Kidney (tissue), 14 donors: ENCODE measurements around the gene VAV2. TPM values are rescaled to one million over a fixed set of nuclear protein-coding genes. Genes with fewer than 3 reads are reported as not detected.
A peak's percentile ranks its signal among the peaks of the same experiment; 100 is the strongest.

Source experiments
- DNase-seq, 5 donors: peaks; one replicate each; pipeline ENCODE4 v3.0.0-alpha.2; 2013 to 2020
- FAIRE-seq: peaks from 2 replicates; lab custom pipeline; 2012; peaks lifted over from hg19 to GRCh38; lab: Jason Lieb, UNC
- H3K27ac ChIP-seq, 2 donors: one replicate each; pipeline ENCODE4 v1.7.0; 2013; ENCODE audit warnings: low read depth in 2 of 2, low read length in 2 of 2, inconsistent platforms in 1 of 2
- H3K27me3 ChIP-seq: one replicate; pipeline ENCODE4 v1.7.1; 2013; ENCODE audit warnings: low read length, inconsistent platforms; ENCODE audit not compliant: control insufficient read depth, insufficient read depth
- H3K36me3 ChIP-seq, 3 donors: one replicate each; pipeline versions ENCODE4 v1.7.0 to v1.7.1; 2013; ENCODE audit warnings: low read length in 3 of 3, control low read depth in 1 of 3, inconsistent platforms in 1 of 3; ENCODE audit not compliant: insufficient read depth in 3 of 3, control insufficient read depth in 2 of 3
- H3K4me1 ChIP-seq, 3 donors: one replicate each; pipeline versions ENCODE4 v1.7.0 to v1.7.1; 2013; ENCODE audit warnings: low read length in 3 of 3, inconsistent platforms in 1 of 3, low read depth in 1 of 3; ENCODE audit not compliant: control insufficient read depth in 2 of 3, insufficient read depth in 2 of 3
- H3K4me3 ChIP-seq, 3 donors: one replicate each; pipeline versions ENCODE4 v1.7.0 to v1.8.1; 2013; ENCODE audit warnings: low read length in 3 of 3, control low read depth in 1 of 3, inconsistent platforms in 1 of 3
- H3K9ac ChIP-seq, 3 donors: one replicate each; pipeline versions ENCODE4 v1.7.0 to v1.7.1; 2013; ENCODE audit warnings: low read length in 3 of 3, control low read depth in 1 of 3, inconsistent platforms in 1 of 3
- H3K9me3 ChIP-seq, 3 donors: one replicate each; pipeline versions ENCODE4 v1.7.0 to v1.7.1; 2013; ENCODE audit warnings: low read length in 3 of 3, control low read depth in 1 of 3, inconsistent platforms in 1 of 3; ENCODE audit not compliant: control insufficient read depth in 2 of 3, insufficient read depth in 1 of 3
- CTCF ChIP-seq: IDR thresholded peaks from 3 replicates; pipeline ENCODE4 v1.5.1; 2012; ENCODE audit warnings: mild to moderate bottlenecking, moderate library complexity, borderline replicate concordance; ENCODE audit not compliant: insufficient read depth; ENCODE audit errors: extremely low read depth
- intact Hi-C: fragments of 100-400 bp; cut with DNase I; formaldehyde crosslinking; loops from one replicate; pipeline ENCODE4 v1.11.1; 2022
- polyA plus RNA-seq: library from polyadenylated mRNA; stranded (reverse); fragments of 350-450 nt; fragmentation: Illumina TruSeq; extraction: RNeasy Lipid Tissue Mini Kit (QIAGEN cat#74804); gene quantifications from one replicate; pipeline ENCODE4 v1.2.3, GENCODE V29; 2014; ENCODE audit warnings: low read depth, low replicate concordance; ENCODE audit not compliant: insufficient read depth
- total RNA-seq: library from RNA; stranded (reverse); fragmentation: NEBNext Ultra II Directional; extraction: Animal tissue kit (Norgen Biotek cat#: 25700); gene quantifications from one replicate; pipeline ENCODE4 v1.2.1, GENCODE V29; 2021
- donor health status: control.
- donor health status: control.
- donor health status: control.
- donor health status: control.
- donor health status: control.
- donor health status: DM: yes; HTN: yes; CAD: no.
- donor health status: Normal renal cell carcinoma (clear cell type).

Gene VAV2
- total and polyA plus RNA-seq, 2 donors from 2014 or later: 22.3 to 47.1 TPM

- peak in 3 of 5 donors; percentile 53 to 92 (median 54) for DNase-seq
- H3K9me3 ChIP-seq: no peaks in the 10 kb centered on the region
- no peak for FAIRE-seq
- H3K4me3 ChIP-seq: no peak overlapping the region
- H3K36me3 ChIP-seq: no peaks in the 10 kb centered on the region
- peaks cover 0 to 49% (median 30%) of the 10 kb centered on the region in 3 donors for H3K4me1 ChIP-seq
- intact Hi-C loops: no loop called here
- H3K27me3 ChIP-seq: no peaks in the 10 kb centered on the region
- no peak for TF ChIP-seq CTCF
- peak overlapping the region; percentile 55 to 82 for H3K27ac ChIP-seq
- H3K9ac ChIP-seq: peak overlapping the region in 1 of 3 donors; percentile 10
These were observed 18.1 kb downstream of the VAV2 start for GRCh38 chr9:133973791-133974630.

GRCh38 chr9:133973111-133973790 is 18.9 kb downstream of the VAV2 start:
- no peak for FAIRE-seq
- peak in 1 of 5 donors; percentile 62 for DNase-seq
- no peak for TF ChIP-seq CTCF
- Histone ChIP-seq H3K9ac (no peak overlapping the region), H3K27ac (peak overlapping the region in 1 of 2 donors; percentile 82), H3K4me3 (no peak overlapping the region), H3K9me3 (no peaks in the 10 kb centered on the region), H3K4me1 (peaks cover 0 to 43% (median 30%) of the 10 kb centered on the region in 3 donors), H3K36me3 (no peaks in the 10 kb centered on the region), H3K27me3 (no peaks in the 10 kb centered on the region)
- intact Hi-C loops: no loop called here

GRCh38 chr9:133971981-133972941 is 19.9 kb downstream of the VAV2 start:
- Histone ChIP-seq H3K4me3 (no peak overlapping the region), H3K36me3 (no peaks in the 10 kb centered on the region), H3K27ac (peak overlapping the region in 1 of 2 donors; percentile 59), H3K9me3 (no peaks in the 10 kb centered on the region), H3K27me3 (no peaks in the 10 kb centered on the region), H3K9ac (no peak overlapping the region), H3K4me1 (peaks cover 0 to 41% (median 30%) of the 10 kb centered on the region in 3 donors)
- FAIRE-seq (no peak), DNase-seq (peak in 3 of 5 donors; percentile 58 to 72 (median 61))
- intact Hi-C loops: no loop called here
- no peak for TF ChIP-seq CTCF
